CD4-positive, alpha-beta T cell treated with Interferon gamma for 1 hour (primary cell): Measurements from ENCODE around the gene NCAM1.

Source experiments
- DNase-seq: peaks from one replicate; pipeline ENCODE4 v3.0.0-alpha.2; 2020

Gene NCAM1

DNA sequence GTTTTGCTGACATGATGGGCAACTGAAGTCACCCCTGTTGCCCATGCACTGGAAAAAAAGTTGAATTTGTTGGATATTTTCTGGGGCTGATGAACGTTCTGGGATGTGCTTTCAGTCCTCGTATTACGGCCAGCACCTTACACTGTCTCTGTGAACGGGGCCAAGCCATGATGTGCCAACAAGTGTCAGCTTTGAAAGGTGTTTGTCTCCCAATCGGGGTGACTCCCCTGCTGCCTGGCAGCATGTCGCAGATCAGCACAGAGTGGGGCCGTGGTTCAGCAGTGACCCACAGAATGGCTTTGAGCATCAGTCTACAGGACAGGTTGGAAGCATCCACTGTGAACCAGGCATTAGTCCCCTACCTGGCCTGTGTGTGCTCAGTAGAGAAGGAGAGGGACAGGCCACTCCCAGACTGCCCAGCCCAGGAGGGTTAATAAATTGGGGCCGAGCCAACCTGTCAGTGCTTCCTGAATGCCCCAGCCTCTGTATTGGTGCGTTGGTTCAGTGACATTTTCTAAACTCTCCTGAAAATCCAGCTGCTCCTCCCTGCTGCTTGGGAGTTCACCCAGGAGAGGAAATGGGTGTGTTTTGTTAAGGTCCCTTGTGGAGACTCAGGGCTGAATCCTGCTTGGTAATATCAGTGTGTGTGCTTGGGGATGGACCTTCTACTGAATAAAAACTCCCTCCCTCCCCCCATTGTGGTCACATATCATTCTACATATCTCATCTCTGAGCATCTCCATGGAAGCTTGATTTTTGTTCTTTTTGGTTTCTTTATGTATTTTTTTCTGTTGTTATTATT lies 302.4 kb downstream of the NCAM1 start:
- no peak for DNase-seq

DNA sequence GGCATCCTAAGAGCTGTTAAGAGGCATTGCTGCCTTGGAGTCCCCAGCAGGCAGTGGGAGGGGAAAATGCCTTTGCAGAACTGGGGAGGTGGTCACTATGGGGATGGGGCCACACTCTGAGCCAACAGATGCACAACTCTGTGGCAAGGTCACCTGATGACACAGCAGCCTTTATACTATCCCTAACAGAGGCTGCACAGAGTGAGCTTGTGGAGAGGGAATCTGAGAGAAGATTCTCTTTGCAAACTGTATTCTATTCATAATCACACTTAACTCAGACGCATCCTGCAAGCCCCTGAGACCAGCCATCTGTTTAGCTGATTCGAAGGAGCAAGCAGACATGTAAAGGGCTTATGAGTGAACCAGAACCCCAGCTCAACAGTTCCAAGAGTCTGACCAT lies 304.1 kb downstream of the NCAM1 start:
- DNase-seq, result no peak

- no peak for DNase-seq
Observed at GRCh38 chr11:113267493-113267892, 306.3 kb downstream of the NCAM1 start.

GRCh38 chr11:113269096-113269495 lies 307.9 kb downstream of the NCAM1 start:
- no peak for DNase-seq

- DNase-seq, result no peak
Observed at GRCh38 chr11:113269636-113270035, 308.4 kb downstream of the NCAM1 start.

DNA sequence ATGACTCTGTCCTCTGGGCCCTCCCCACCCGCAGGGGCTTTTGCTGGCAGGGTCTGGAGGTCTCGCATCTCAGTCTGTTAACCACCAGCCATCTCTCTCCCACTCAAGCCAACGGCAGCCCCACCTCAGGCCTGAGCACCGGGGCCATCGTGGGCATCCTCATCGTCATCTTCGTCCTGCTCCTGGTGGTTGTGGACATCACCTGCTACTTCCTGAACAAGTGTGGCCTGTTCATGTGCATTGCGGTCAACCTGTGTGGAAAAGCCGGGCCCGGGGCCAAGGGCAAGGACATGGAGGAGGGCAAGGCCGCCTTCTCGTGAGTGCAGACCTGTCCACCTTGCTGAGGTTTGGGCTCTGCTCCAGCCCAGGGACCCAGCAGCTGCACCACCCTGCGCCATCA lies 308.9 kb downstream of the NCAM1 start:
- no peak for DNase-seq

DNA sequence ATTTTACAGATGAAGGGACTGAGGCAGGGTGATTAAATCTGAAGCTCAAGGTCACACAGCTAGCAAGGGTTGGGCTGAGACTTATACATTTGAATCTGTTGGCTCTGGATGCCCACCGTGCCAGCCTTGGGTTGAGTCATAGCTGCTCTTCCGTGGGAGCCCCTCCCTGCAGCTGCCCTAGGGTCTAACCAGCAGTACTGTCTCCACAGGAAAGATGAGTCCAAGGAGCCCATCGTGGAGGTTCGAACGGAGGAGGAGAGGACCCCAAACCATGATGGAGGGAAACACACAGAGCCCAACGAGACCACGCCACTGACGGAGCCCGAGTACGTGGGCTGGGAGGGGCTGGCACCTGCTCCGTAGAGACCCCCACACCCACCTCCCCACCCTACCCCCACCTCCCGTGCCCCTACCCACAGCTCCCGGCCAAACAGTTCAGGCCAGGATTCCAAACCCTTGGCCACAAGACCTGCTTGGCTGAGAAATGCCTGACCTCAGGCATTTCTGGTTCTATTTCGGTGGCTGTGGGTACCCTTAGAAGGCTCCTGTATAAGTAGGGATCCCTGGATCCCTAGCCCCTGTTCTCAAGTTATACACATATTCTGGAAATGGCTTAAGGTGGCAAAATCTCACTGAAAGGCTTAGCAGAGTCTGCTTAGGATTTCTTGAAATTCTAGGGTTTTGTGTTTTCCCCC lies 310.5 kb downstream of the NCAM1 start:
- DNase-seq, result no peak

DNA sequence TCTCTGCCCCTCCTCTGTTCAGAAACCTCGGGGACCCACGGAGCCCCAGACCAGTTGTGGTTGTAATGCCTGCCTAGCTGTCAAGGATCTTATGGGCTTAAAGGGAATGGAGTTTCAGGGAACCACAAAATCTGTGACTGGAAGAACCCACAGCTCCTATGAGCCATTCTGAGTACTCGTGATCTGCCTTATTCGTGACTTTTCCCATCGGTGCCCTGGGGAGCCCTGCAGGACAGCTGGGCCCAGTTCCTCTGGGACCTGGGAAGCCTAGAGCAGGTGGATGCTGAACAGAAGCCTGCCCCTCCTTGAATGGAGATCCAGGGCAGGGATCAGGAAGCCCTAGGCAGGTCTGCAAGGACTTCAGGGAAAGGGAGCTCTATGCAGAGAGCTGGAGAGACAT lies 311.1 kb downstream of the NCAM1 start:
- DNase-seq, result no peak

DNA sequence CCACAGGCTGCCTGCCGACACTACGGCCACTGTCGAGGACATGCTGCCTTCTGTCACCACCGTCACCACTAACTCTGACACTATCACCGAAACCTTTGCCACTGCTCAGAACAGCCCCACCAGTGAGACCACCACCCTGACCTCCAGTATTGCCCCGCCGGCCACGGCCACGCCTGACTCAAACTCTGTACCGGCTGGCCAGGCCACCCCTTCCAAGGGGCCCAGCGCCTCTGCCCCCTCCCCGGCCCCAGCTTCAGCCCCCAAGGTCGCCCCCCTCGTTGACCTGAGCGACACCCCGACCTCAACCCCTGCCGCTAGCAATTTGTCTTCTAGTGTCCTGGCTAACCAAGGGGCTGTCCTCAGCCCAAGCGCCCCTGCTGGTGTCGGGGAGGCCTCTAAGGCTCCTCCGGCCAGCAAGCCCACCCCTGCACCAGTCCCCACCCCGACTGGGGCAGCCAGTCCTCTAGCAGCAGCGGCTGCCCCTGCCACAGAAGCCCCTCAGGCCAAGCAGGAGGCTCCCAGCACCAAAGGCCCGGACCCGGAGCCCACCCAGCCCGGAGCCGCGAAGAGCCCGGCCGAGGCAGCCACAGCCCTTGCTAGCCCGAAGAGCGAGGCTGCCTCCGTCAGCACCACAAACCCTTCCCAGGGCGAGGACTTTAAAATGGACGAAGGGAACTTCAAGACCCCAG lies 311.9 kb downstream of the NCAM1 start:
- no peak for DNase-seq

GRCh38 chr11:113273720-113274119 lies 312.5 kb downstream of the NCAM1 start:
- no peak for DNase-seq

DNA sequence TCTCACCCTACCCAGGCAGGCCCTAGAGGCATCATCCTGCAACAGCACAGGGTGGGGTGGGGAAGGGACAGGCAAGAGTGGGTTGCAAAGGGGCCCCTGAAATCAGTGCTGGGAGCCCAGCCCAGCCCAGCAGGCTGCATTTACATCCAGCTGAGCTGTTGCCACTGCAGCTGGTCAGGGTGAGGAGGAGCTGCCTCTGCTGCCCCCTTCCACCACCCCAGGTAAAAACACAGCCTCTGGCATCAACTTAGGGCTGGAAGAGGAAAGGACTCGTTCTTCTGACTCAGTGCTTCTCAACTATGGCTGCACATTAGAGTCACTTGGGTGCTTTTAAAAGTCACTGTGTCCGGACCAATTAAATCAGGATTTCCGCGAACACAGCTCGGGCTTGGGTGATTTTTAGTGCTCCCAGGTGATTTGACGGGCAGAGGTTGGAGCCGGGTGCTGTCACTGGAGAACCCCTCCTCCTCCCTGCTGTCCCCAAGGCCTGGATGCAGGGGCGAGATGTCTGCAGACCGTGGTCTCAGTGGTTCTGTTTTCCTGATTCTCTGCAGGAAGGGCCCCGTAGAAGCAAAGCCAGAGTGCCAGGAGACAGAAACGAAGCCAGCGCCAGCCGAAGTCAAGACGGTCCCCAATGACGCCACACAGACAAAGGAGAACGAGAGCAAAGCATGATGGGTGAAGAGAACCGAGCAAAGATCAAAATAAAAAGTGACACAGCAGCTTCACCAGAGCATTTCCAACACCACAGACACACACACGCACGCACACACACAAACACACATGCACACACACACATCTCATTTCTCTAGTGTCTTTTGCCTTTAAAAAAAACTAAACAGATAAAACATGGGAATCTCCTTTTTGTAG lies 313.7 kb downstream of the NCAM1 start:
- DNase-seq, result no peak

- DNase-seq, result no peak
Observed at GRCh38 chr11:113275602-113276001, 314.4 kb downstream of the NCAM1 start.

- no peak for DNase-seq
Observed at GRCh38 chr11:113276466-113276865, 315.2 kb downstream of the NCAM1 start.

DNA sequence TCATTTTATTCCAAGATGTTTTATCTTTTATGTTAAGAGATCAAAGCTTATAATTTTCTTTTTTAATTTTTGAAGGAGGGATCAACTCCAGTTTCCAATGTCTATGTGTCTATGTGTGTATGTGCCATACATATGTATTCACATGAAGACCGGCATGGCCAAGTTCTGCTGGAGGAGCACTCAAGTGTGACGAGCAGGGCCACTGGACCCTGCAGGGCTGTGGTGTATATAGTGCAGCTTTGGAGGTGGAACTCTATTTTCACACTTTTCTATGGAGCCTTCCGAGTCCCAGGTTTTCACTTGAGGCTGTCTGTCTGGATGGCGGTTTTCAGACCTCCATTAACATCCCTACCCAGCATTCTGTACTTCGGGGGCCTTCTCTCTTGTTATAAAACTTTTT lies 316.7 kb downstream of the NCAM1 start:
- no peak for DNase-seq

DNA sequence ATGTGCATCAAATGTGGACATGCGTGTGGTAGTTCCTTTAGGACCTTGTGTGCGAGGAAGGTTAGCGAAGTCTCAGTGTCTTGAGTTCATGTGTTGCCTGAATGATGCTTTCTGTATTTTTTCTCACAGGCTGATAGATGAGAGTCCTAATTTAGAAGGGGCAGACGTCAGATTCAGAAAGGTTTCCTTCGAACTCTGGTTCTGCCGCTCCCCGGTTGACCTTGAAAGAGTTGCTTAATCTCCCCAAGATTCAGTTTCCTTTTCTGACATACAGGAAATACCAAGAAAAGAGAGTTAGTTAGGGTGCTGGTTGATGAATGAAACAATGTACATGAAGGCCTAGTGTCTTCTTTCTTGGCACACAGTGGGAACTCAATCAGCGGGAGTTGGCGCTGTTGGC lies 317.3 kb downstream of the NCAM1 start:
- no peak for DNase-seq

DNA sequence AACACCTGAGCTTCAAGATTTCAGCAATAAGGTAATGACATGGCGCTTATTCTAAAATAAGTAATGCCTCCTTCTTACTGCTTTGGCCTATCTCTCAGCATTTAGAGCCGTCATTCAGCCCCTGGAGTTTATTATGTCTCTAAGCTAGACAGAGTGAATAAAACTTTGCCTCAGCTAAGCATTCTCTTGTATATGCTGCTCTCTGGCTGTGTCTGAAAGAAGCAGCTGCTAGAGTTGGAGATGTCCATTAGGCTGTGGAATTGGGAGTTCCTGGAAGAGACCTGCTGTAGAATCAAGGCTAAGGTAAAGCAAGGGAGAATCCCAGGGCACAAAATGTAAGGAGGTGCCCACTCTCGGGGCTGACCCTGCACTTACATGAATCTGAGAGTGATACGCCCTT lies 317.7 kb downstream of the NCAM1 start:
- no peak for DNase-seq

GRCh38 chr11:113279591-113279990 lies 318.4 kb downstream of the NCAM1 start:
- no peak for DNase-seq

- DNase-seq, result no peak
Observed at GRCh38 chr11:113281052-113281725, 320.0 kb downstream of the NCAM1 start.

- no peak for DNase-seq
Observed at GRCh38 chr11:113282898-113283437, 321.7 kb downstream of the NCAM1 start.

DNA sequence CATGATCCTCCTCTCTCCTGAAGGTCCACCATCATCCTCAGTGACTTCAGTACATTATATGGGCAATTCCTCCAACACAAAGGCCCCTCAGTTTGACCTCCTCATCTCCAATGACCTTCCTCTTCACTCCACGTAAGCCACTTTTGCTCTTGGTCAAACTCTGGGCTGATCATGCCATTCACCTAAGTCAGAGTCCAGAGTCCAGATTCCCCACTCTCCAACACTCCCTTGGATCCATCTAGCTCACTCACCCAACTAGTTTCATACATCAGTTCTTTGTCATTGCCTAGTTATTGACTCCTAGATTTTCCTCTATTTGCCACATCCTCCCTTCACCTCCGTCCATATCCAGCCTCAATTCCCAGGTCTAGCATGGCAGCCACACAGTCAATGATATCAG lies 322.7 kb downstream of the NCAM1 start:
- DNase-seq, result no peak

DNA sequence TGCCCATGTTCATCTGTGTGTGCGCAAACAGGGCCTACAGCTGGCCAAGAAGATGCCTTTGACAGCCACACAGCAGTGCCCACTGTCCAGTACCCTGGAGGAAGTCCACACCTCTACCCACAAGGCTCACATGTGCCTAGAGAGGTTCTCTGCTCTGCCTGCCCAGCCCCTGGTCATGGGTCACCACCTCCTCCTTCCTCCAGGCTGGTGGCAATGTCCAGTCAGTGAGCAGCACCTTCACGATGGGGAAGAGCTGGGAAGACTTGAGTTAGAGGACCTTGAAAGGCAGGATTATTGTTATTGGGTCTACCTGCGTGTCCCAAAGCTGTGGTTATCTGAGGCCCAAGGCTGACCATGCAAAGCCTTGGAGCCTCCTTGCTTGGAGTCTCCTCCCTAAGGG lies 324.8 kb downstream of the NCAM1 start:
- no peak for DNase-seq
